ENCODE measurements around the gene HSD11B2. TPM values are rescaled to one million over a fixed set of nuclear protein-coding genes. Genes with fewer than 3 reads are reported as not detected.

Gene HSD11B2
- total RNA-seq, 2 donors from 2014 or later = not detected

DNA sequence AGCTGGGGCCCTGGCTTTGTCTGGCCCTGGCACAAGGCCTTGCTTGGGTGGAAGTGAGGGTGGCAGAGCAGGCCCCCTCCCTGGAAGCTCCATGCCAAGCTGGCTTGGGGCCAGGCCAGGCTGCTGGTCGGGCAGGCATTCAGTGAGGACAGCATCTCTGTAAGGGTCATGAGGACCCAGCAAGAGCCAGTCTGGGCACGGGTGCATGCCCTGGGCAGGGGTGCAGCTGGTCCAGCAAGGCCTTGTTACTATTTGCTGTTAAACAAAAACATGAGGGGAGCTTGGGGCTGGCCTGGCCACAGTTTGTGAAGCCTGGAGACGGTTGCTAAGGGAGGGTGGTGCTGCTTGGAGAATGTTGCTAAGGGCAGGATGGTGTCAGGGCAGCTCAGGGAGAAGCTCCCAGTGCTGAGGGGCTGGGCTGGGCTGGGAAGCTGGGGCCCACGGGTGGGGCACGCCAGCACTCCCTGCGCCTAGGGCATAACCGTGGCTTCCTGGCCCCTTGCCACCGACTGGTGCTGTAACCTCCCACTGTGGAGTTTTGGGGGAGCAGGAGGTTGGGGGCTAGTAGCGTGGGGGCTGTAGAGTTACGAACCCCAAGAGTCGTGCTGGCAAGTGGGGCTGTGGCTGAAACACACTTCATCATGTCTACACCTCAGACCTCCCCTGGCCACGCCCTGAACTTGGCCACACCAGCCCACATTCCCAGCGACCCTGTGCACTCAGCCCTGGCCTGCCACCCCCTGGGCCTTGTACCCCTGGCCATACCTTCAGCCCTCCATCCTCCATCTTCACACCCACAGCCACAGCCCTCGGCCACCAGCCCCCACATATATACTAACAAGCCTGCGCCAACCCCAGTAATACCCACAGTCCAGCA, 39.3 kb upstream of the HSD11B2 start:
- Histone ChIP-seq H3K4me3 (no peak overlapping the region), H3K36me3 (no peaks in the 10 kb centered on the region), H3K9me3 (no peaks in the 10 kb centered on the region), H3K27ac (no peak overlapping the region), H3K27me3 (replicated peaks; ENCODE audit: insufficient read depth) (peaks cover 3% of the 10 kb centered on the region), H3K4me1 (ENCODE audit: control insufficient read depth in 1 of 2, low read depth in 2 of 2) (peaks cover 6 to 24% of the 10 kb centered on the region in 2 donors)
- DNase-seq (ENCODE audit: low spot score) = no peak
- TF ChIP-seq, protein P1, sequence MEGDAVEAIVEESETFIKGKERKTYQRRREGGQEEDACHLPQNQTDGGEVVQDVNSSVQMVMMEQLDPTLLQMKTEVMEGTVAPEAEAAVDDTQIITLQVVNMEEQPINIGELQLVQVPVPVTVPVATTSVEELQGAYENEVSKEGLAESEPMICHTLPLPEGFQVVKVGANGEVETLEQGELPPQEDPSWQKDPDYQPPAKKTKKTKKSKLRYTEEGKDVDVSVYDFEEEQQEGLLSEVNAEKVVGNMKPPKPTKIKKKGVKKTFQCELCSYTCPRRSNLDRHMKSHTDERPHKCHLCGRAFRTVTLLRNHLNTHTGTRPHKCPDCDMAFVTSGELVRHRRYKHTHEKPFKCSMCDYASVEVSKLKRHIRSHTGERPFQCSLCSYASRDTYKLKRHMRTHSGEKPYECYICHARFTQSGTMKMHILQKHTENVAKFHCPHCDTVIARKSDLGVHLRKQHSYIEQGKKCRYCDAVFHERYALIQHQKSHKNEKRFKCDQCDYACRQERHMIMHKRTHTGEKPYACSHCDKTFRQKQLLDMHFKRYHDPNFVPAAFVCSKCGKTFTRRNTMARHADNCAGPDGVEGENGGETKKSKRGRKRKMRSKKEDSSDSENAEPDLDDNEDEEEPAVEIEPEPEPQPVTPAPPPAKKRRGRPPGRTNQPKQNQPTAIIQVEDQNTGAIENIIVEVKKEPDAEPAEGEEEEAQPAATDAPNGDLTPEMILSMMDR (IDR thresholded peaks at IDR 0.05) = no peak
- no peak for ATAC-seq (ENCODE audit: insufficient number of reproducible peaks, low FRiP score, low read depth)

DNA sequence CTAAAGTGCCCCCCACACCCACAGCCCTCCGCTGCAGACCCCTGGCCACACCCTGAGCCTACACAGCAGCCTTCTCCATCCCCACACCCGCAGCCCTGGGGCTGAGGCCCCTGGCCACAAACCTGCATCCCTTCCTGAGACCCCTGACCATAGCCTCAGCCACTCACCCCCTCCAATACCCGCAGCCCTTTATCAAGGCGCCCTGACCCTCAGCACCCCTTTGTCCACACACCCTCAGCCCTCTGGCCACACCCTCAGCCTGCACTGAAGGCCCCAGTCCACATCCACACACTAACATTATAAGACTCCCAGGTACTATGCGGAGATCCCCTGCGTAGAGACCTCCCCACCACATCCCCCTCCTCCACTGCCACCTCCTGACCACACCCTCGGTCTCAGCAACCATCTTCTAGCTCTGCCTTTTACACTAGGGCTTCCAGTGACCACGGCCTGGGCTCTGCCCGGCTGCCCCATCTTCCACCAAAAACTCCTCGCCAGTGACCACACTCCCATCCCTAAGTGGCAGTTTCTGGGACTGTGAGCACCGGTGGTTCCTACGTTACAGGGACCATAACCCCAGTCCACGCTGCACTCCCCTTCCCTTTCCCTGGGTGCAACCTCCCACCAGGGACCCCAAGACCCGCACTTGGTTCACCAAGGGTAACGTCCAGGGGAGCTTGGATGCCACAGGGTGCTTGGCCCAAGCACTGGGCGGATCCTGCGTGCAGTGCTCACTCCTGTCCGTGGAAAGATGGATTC, 38.4 kb upstream of the HSD11B2 start:
- peak overlapping the region; percentile 74 for H3K4me3 ChIP-seq
- peaks cover 6 to 28% of the 10 kb centered on the region in 2 donors for H3K4me1 ChIP-seq (ENCODE audit: control insufficient read depth in 1 of 2, low read depth in 2 of 2)
- no peak overlapping the region for H3K27ac ChIP-seq
- no peaks in the 10 kb centered on the region for H3K9me3 ChIP-seq
- no peaks in the 10 kb centered on the region for H3K36me3 ChIP-seq
- TF ChIP-seq, protein P1 (IDR thresholded peaks at IDR 0.05) = no peak
- DNase-seq (ENCODE audit: low spot score) (no peak), ATAC-seq (ENCODE audit: insufficient number of reproducible peaks, low FRiP score, low read depth) (no peak)
- H3K27me3 ChIP-seq (replicated peaks; ENCODE audit: insufficient read depth) = peaks cover 3% of the 10 kb centered on the region

DNA sequence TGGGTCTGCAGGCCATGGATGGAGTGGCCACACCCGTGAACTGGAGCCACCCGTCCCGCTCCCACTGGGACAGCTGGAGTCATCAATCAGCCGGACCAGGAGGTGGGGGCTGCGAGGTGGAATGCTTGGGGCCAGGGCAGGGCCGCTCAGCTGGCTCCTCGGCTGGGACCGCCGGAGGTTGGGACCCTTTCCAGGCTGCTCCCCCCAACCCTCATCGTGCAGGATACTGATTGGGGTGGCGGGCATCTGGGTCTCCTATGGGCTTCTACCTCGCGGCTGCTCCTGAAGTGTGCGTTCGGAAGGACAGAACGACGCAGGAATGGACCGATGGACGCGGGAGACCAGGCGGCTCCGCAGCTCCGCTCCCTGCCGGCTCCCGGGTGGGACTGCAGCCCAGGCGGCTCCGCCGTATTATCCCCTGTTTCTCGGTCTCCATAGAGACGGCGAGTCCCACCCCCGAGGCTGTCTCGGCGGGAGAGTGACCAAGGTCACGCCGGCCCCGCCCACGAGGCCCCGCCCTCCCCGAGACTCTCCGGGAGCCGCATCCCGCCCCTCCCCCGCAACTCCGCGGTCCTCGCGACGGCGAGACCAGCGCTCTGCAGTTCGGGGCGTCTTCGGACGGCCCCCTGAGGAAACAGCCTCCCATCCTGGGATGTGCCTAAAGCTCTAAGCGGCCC, 37.7 kb upstream of the HSD11B2 start, which contains the start of gene TPPP3:
Gene TPPP3 (minus strand): TSS at position 388 of the 677 bp plus-strand sequence. CDS start 2,387 bp downstream, outside the sequence.
- Histone ChIP-seq H3K4me1 (ENCODE audit: control insufficient read depth in 1 of 2, low read depth in 2 of 2) (peaks cover 6 to 28% of the 10 kb centered on the region in 2 donors), H3K27ac (peak within 1 kb of the TSS in 1 of 2 donors; percentile 48), H3K4me3 (peak within 1 kb of the TSS; percentile 74), H3K9me3 (no peaks in the 10 kb centered on the region), H3K36me3 (no peaks in the 10 kb centered on the region), H3K27me3 (replicated peaks; ENCODE audit: insufficient read depth) (peaks cover 3% of the 10 kb centered on the region)
- ATAC-seq (ENCODE audit: insufficient number of reproducible peaks, low FRiP score, low read depth) = peak; percentile 59
- TF ChIP-seq, protein P1 (IDR thresholded peaks at IDR 0.05) = peak; percentile 76
- peak; percentile 53 for DNase-seq (ENCODE audit: low spot score)

DNA sequence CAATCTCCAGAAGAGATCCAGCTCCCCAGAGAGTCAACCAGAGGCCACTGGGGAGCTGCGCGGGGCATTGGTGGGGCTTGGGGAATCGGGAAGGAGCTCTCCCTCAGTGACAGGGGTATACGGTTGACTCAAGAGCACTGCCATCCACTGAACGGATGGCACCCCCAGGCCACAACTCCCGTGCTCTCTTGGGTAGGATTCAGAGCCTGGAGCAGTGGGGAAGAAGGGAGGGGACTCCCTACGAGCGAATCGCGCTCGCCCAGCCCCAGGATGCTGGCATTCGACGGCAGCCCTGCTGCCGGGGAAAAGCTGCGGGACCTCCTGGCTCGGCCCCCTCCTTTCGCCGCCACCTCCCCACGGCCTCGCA, 37.1 kb upstream of the HSD11B2 start:
- TF ChIP-seq, protein P1 (IDR thresholded peaks at IDR 0.05) = no peak
- Histone ChIP-seq H3K9me3 (no peaks in the 10 kb centered on the region), H3K4me1 (ENCODE audit: control insufficient read depth in 1 of 2, low read depth in 2 of 2) (peaks cover 6 to 28% of the 10 kb centered on the region in 2 donors), H3K27me3 (replicated peaks; ENCODE audit: insufficient read depth) (peaks cover 3% of the 10 kb centered on the region), H3K27ac (peak overlapping the region in 1 of 2 donors; percentile 48), H3K36me3 (no peaks in the 10 kb centered on the region), H3K4me3 (peak overlapping the region; percentile 74)
- DNase-seq (ENCODE audit: low spot score) (no peak), ATAC-seq (ENCODE audit: insufficient number of reproducible peaks, low FRiP score, low read depth) (no peak)
